GM21737 (cell line): ENCODE measurements around the gene CLMN.
"Not testable (repeated sequence)": the region's sequence is repeated elsewhere in the genome, so short reads cannot be mapped to it uniquely, and the experiment has no call there.

ENCODE experiments used
- ATAC-seq: cut with Tn5 transposase; IDR thresholded peaks from one replicate; pipeline ENCODE4 v1.9.1; 2021; ENCODE audit warnings: mild to moderate bottlenecking, moderate library complexity; ENCODE audit not compliant: unreplicated experiment

The CLMN gene

DNA sequence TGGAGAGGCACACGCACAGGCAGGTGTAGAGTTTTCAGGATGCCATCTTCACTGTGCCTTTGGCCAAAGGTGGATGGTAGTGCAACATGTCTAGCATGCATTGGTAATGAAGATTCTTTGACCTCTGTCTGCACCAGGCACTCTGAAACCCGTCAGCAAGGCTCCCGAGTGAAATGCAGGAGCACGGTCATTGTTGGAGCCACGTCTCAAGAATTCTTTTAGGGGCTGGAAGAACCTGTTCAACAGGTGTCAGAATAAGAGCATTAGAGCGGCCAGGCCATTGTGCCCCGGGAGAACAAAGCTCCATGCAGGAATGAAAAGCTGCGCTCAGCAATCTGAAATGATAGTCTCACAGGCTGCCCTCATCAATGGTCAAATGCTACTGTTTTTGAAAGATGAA, 122.2 kb downstream of the CLMN start:
- ATAC-seq: no peak

DNA sequence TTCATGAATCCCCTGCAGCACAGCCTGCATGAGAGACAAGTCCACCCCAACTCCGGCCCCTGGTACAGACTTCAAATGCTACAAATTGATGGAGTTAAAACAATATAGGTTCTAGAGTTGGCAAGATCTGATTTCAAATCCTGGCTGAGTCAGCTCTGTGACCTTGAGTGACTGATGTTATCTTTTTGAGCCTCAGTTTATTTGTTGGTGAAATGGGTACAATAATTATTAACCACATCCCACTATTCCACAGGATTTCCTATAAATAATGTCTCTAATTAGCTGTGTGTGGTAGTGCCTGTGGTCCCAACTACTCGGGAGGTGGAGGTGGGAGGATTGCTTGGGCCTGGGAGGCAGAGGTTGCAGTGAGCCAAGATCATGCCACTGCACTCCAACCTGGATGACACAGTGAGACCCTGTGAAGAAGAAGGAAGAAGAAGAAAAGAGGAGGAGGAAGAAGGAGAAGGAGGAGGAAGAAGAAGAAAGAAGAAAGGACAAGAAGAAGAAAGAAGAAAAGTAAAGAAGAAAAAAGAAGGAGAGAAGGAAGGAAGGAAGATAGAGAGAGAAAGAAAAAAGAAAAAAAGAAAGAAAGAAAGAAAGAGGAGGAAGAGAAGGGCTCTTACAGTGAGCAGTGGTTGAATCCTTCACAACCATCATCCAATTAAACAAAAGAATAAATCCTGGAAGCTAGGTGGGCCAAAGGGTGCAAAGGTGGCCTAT, 122.7 kb downstream of the CLMN start:
- ATAC-seq: no peak

DNA sequence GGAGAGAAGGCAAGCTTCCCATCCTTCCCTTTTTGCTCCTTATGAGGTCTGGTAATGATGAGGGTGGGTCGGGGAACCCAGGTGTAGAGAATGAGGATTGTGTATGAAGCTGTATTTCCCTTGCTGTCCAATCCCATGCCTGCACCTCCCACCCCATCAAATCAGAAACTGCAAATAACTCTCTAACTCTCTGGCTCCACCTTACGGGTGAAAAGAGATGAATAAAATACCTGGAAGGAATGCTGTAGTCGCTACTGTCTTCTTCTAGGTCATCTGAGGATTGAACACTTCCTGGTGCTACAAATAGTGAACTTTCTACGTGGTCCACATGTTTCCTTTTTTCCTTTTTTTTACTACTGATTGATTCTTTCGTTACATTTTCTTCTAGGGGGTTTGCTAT, 123.4 kb downstream of the CLMN start:
- peak; percentile 57 for ATAC-seq

DNA sequence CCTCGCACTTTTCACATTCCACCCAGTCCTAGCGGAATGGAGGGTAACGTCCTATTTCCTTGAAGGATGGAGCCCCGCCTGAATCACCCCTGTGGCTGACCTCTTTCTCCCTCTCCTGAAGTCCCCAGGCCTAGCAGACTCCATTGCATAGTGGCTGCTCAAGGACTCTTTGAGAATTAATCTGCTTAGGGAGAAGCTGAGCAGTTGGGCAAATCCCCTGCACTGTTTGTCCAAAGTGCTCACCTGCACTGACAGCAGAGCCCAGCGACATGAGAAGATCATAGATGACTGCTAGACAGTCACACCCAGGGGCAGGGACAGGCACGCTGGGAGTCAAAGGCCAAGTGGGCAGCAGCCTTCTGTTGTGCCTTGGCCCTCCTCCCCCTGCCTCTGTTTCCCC, 124.7 kb downstream of the CLMN start:
- no peak for ATAC-seq

DNA sequence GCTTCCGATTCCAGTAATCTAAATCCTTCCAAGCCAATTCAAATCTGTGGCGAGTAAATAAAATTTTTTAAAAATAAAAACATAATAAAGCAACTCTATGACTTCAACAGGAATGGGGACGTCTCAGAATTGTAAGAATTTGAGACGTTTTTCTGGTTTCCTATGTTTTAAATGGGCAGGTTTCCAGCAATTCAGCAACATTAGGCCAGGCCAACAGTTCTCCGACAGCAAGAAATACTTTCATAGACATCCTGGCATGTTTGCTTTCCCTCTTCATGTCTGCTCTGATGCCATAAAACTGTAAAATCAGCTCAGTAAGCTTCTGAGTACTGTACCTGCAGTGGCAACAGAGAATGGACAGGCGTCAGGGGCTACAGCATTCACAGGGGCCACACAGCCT, 126.6 kb downstream of the CLMN start:
- ATAC-seq: no peak

DNA sequence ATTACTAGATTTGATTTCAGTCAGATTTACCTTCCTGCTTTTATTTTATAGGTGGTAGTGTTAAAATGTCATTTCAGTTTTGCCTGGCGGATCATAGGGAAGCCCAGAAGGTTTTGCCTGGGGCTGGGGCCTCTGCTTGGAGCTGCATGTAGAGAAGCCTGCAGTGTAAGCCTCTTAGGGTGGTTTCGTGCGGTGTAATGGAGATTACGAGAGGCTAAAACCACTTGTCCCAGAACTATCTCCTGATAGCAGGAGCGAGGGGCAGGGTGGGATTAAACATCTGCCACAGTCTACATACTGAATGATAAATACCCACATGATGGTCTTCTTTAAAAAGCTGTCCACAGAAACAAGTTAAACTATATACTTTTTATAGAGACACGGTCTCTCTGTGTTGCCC, 127.4 kb downstream of the CLMN start:
- no peak for ATAC-seq

DNA sequence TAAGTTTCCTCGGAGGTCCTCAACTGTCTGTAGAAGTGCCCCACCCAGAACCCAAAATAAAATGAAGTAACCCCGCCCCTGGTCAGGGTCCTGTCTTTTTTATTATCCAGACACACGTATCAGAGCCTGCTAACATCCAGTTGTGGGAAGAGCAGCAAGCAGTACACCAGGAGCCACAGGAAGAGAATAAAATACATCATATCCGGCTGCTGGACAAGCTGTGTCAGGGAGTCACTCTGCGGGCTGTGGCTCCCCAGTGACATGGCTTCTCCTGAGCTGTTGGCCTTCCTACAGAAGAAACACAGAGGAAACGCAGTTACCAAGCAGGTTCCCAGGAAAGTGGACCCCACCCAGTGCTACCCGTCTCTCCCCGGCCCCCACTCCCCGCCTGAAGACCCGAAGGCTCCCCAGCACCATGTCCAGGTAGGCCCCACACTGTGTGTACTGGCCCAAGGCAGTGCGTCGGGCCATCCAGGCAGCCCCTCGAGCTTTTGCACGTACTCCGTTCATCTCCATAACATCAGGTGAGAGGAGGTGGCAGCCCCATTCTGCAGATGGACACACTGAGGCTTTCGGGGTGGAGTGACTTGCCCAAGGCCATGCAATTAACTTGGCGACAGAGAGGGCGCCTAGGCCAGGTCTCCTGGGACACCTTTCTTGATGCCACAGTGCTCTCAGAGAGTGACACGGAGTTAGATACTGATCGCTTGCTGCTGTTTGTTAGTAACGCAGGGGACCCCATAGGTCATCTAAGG, 128.1 kb downstream of the CLMN start:
- ATAC-seq: no peak

DNA sequence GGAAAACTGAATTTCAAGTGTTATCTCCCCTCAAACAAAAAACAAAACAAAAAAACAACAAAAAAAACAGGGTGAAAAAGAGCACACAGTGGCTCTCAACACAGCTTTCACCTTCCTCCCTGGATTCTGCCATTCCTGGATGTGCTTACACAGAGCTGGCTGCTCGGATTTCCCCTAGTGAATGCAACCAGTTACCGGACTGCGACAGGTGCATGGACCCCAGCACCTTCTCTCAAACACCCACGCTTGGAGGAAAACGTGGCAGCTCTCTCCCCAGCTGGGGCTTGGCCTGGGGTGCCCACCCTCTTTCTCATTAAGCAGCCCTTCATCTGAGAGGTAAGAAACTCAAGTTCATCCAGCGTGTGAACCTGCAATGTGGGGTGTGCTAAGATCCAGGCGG, 128.9 kb downstream of the CLMN start:
- ATAC-seq: no peak

DNA sequence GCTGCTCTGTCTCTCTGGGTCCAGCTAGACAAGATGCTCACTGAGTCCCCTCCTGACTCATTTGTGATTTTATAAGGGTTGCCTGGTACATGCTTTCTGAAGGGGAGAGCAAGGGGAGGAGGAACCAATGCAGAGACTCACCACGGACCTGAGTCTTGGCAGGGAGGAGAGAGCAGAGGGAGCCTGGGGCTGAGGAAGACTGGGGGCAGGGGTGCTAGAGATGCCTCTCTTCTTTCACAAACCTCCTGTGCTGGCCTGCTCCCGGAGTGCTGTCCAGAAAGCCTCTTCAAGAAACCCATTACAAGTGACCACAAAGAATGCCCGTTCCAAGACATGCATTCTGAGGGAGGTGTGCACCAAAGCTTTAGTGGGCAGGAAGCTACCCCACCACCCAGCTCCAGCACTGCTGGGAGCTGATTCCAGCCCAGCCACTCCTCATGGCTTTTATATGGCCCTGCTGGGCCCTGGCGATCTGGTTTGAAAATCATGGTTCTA, 129.3 kb downstream of the CLMN start:
- no peak for ATAC-seq

DNA sequence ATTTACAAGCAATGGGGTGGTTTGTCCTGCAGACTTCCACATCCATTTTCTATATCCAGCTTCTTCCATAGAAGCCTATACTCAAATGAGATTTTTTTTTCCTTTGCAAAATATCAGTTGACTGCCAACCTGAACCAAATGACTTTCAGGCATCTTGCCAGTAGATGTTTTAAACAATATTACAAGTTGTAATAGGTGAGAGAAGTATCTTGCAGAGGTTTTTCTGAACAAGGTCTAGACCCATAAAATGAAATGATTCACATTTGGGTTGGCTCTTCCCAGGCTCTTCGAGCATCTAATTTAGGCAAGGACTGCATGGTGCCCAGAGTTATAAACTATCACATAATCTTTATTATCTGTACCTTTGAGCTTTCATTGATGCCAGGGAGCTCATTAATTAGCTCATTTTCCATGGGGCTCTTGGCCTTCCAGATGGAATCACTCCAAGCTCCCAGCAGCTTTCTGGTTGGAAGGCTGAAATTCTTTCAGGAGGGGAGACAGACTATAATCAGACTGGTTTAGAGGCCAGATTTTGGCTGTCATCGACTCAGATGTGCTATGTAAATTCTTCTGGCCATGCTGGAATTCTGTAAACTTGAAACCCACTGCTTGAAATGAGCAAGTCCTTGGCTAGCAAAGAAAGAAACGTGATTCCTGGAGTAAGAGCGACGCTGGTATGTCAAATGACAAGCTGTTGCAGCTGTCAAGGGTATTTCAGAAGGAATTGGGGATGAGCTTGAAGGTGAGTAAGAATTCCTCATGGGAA, 130.2 kb downstream of the CLMN start:
- no peak for ATAC-seq

DNA sequence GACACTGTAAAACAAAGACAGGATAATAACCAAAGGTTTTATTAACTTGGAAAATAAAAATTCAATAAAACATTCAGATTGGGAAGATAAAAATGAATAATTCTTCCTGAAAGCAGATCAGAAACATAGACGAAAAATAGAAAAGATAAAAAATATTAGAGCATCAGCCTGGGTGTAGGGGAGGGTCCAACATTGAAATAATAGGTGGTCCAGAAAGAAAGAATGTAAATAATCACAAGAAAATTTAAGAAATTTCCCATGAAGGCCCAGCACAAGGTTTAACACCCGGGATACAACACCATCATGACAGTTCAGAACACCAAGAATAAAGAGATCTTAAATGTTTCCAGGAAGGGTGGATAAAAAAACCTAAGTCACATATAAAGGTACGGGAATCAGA, 131.3 kb downstream of the CLMN start:
- ATAC-seq: no peak

DNA sequence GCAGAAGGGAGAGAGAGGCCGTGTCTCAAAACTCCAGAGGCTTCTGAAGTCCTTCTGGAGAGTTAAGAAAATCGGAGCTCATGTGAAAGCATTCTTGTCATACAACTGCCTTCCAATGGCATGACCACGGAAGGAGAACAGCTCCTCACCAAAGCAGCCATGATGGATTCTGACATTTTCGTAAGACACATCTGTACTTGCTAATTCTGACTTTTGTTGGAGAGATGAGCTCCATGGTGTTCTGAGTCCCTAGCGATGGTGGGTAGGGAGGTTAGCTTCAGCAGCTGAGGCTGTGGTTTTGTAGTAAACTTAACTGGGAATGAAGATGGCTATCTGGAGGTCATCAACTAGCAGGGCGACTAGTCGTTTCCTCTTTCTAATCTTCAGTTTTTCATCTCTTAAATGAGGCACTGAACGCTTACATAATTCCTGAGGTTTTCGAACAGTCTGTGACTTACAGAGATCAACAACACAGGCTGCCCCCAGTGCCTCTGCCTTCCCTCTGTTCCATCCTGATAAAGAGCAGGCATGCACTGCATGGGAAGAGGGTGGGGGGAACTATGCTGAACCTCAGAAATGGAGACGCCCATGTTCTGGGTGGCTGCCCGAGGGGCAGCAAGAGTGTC, 133.8 kb downstream of the CLMN start:
- no peak for ATAC-seq

DNA sequence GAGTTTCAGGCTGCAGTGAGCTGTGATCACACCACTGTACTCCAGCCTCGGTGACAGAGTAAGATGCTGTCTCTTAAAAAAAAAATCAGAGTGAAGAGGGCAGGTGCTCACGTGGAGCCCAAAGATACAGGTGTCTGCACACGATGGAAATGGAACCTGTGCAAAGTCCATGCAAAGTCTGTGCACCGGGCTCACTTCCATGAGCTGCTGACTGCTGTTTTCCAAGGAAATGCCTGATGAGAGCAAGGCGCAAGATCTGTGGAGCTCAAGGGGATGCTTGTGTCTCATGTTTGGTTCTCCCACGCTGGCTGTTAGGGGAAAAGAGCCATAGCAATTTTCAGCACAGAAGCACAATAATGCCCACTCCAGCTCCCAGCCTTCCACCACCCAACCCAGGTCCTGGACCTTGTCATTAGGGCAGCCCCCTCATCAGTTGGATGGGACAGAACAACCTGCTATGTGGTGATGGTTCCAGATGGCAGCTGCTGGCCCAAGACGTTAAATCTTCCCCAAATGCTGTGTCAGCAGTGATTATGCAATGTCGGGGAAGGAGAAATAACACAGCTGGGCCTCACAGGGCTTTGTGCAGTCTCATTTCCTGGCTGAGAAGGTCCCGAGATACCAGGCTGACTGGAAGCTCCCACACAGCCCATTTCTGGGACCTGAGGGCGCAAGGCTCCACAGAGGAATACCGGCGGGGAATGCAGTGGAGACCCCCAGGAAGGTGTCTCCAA, 134.5 kb downstream of the CLMN start:
- no peak for ATAC-seq

DNA sequence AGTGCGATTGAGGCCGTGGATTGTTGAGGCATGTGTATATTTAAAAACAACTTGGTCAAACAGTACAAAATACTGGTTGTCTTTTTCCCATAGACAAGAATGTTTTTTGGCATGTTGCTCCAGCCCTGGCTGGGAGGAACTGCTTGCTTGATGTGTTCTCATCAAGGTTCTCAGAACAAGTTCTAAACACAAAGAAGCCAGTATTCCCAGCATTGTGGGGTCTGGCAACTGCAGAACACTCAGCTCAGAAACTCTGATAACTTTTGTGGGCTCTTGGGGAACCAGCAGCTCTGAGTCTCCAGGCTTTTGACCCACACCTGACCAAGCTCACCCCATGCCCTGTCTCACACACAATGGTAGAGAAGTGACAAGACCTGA, 135.3 kb downstream of the CLMN start:
- ATAC-seq: no peak

DNA sequence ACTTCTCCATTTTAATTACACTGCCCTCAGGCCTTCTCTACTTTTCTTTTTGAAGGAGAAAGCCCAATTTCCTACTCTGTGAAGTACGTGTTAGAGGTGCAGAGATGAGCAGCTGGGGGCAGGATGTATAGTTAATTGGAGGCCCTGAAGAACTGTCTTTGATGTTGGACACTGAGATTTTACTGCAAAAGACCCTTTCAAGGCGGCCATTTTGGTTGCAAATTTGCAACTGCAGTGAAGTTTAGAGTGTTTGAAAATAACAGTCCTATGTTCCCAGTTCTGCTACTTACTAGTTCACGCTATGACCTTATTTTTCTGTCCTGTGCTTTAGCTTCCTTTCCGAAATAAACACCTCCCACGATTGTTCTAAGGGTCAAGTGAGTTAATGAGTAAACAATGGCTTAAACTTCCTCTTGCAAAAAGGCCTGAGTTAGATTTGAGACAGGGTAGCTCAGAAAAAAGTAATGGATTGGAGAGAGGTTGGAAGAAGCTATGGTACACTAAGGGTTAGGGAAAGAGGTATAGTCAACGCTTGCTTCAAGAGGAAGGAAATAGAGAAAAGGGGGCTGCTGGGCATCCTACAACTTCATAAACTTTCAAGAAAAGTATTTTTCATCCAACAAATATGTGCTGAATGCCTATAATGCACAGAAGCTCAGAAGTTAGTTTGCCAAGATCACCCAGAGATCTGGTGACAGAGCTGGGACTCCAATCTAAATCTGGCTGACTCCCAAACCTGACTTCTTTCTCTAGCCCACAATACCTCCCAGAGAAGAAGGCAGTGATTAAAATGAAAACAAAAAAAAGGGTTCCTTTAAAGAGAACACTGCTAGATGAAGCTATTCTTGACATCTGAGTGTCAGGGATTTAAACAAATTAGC, 135.9 kb downstream of the CLMN start:
- no peak for ATAC-seq

DNA sequence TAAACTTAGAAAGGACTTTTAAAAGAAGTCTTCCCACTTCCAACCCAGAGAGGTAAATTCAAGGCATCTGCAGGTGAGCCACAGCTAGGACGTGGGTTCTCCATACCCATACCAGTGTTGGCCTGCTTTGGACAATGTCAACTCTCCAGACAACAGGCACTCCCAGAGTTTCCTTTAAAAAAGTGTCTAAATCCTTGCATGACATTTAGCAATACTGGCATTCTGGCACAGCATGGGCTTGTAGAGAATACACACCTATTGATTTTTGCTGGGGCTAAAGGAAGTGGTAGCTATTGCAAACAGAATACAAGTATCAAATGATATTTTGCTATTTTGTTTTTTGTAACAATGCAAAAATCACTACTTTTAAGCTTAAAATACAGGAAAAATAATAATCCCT, 136.6 kb downstream of the CLMN start:
- ATAC-seq: no peak

DNA sequence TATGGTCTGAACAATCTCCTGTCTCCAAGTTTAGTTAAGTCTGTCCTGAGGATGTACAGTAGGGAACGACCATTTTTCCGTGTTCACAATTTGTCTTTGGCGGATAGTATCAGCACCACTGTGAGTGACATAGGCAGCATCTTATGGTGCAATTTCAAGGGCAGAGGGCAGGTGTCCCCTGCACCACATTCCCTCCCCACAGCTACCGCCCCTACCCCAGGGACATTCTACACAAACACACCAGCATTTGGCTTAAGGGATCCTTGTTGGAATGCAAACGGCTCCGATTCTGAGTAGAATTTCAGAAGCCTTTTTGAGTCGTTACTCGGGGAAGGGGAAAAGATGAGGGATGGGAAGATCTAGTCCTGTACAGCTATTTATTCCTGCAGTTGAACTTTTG, 137.3 kb downstream of the CLMN start:
- no peak for ATAC-seq

DNA sequence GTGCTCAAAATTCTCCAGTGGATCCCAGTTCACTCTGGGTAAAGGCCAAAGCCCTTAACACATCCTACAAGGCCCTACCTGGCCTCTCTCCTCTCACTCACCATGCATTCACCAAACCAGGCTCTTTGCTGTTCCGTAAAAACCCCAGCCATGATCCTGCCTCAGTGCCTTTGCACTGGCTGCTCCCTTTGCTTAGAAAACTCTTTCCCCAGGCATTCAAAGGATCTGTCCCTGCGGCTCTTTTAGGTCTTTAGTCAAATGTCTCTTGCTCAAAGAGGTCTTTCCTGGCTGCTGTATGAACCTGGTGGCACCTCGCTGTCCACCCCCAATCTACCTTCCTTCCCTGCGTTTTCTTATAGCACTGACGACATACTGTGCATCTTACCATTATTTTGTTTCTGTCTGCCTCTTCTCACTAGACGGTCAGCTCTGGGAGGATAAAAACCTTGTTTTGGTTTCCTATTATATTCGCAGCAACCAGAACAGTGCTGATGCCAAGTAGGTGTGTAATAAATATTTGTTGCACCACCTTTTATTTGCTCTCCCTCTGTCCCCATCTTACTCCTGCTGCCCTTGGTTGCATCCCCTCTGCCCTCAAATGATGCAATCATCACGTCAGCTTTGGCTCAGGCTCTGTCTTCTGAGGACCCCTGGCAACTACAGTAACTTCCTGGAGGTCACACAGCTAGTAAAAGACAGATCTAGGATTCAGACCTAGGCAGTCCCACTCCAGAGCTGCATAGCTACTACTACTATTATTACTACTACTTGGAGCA, 138.6 kb downstream of the CLMN start:
- ATAC-seq: no peak

DNA sequence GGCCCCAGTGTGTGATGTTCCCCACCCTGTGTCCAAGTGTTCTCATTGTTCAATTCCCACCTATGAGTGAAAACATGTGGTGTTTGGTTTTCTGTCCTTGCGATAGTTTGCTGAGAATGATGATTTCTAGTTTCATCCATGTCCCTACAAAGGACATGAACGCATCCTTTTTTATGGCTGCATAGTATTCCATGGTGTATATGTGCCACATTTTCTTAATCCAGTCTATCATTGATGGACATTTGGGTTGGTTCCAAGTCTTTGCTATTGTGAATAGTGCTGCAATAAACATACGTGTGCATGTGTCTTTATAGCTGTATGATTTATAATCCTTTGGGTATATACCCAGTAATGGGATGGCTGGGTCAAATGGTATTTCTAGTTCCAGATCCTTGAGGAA, 144.0 kb downstream of the CLMN start:
- not testable (repeated sequence) for ATAC-seq
